CD1c-positive myeloid dendritic cell (primary cell): ENCODE data around the gene UGT1A9.
"Not testable (repeated sequence)": the region's sequence is repeated elsewhere in the genome, so short reads cannot be mapped to it uniquely, and the experiment has no call there.

Experiments
- DNase-seq: peaks from one replicate; pipeline ENCODE4 v3.0.0-alpha.2; 2016; ENCODE audit errors: extremely low spot score

UGT1A9 gene

GRCh38 chr2:233671290-233672161 lies at the start of gene UGT1A9:
Gene UGT1A9 (plus strand): TSS chr2:233671898. CDS start chr2:233671935, 37 bp downstream.
- DNase-seq: no peak

- DNase-seq: no peak
These were observed 44.2 kb upstream of the UGT1A9 start for GRCh38 chr2:233627331-233628025.

- DNase-seq: not testable (repeated sequence)
These were observed 35.4 kb upstream of the UGT1A9 start, which contains the start of gene UGT1A10 for GRCh38 chr2:233636306-233636705. Gene UGT1A10 (plus strand): TSS chr2:233636448. CDS start chr2:233636523, 75 bp downstream.

- no peak for DNase-seq
These were observed 32.9 kb upstream of the UGT1A9 start for GRCh38 chr2:233638836-233639235.

- DNase-seq: no peak
These were observed 31.8 kb upstream of the UGT1A9 start for GRCh38 chr2:233639860-233640259.

- DNase-seq: no peak
These were observed 28.6 kb upstream of the UGT1A9 start for GRCh38 chr2:233643128-233643527.

GRCh38 chr2:233646033-233646432 lies 25.7 kb upstream of the UGT1A9 start:
- not testable (repeated sequence) for DNase-seq

GRCh38 chr2:233650981-233651380 lies 20.7 kb upstream of the UGT1A9 start:
- no peak for DNase-seq

- DNase-seq: no peak
These were observed 20.3 kb upstream of the UGT1A9 start for GRCh38 chr2:233651430-233651829.

GRCh38 chr2:233654501-233654900 lies 17.2 kb upstream of the UGT1A9 start:
- DNase-seq: no peak

- no peak for DNase-seq
These were observed 16.7 kb upstream of the UGT1A9 start for GRCh38 chr2:233655043-233655442.

- DNase-seq: not testable (repeated sequence)
These were observed 15.8 kb upstream of the UGT1A9 start for GRCh38 chr2:233655943-233656342.

GRCh38 chr2:233656443-233656842 lies 15.3 kb upstream of the UGT1A9 start:
- DNase-seq: no peak

GRCh38 chr2:233658610-233659009 lies 13.1 kb upstream of the UGT1A9 start:
- DNase-seq: no peak

GRCh38 chr2:233663911-233664310 lies 7.8 kb upstream of the UGT1A9 start:
- no peak for DNase-seq

- no peak for DNase-seq
These were observed 3.0 kb upstream of the UGT1A9 start for GRCh38 chr2:233668605-233669260.

- no peak for DNase-seq
These were observed 1.2 kb downstream of the UGT1A9 start for GRCh38 chr2:233672886-233673285.

- DNase-seq: no peak
These were observed 2.2 kb downstream of the UGT1A9 start for GRCh38 chr2:233673896-233674295.

GRCh38 chr2:233674314-233674713 lies 2.6 kb downstream of the UGT1A9 start:
- no peak for DNase-seq

GRCh38 chr2:233674995-233675394 lies 3.3 kb downstream of the UGT1A9 start:
- no peak for DNase-seq

GRCh38 chr2:233676046-233676445 lies 4.3 kb downstream of the UGT1A9 start:
- DNase-seq: no peak

GRCh38 chr2:233679196-233679595 lies 7.5 kb downstream of the UGT1A9 start:
- DNase-seq: no peak
